Gastrocnemius medialis (tissue), 4 donors: Measurements from ENCODE around the gene SLC24A4. TPM values are rescaled to one million over a fixed set of nuclear protein-coding genes. Genes with fewer than 3 reads are reported as not detected.

ENCODE experiments used
- ATAC-seq, 2 donors: fragments of 150-250 bp; one replicate each; pipeline ENCODE4 v1.9.1; 2016
- DNase-seq, 2 donors: peaks; one replicate each; pipeline ENCODE4 v3.0.0-alpha.2; 2019
- H3K27ac ChIP-seq, 4 donors: fragments of 200-600 bp; sonication (generic); 1 replicate in 1 of 4; 2 replicates in 3 of 4; pipeline ENCODE4 v1.5.1; 2016 to 2018; ENCODE audit warnings: mild to moderate bottlenecking in 2 of 4, moderate library complexity in 1 of 4
- H3K27me3 ChIP-seq, 3 donors: fragments of 200-600 bp; sonication (generic) in 2 of 3; 1 replicate in 1 of 3; 2 replicates in 2 of 3; pipeline versions ENCODE4 v1.5.1 to v1.6.0; 2016 to 2019; ENCODE audit warnings: mild to moderate bottlenecking in 1 of 3, moderate library complexity in 1 of 3
- H3K36me3 ChIP-seq, 2 donors: fragments of 200-600 bp; sonication (generic) in 1 of 2; one replicate each; pipeline ENCODE4 v1.5.1; 2017 to 2018
- H3K4me1 ChIP-seq, 2 donors: fragments of 200-600 bp; sonication (generic) in 1 of 2; one replicate each; pipeline ENCODE4 v1.5.1; 2016 to 2017; ENCODE audit warnings: mild to moderate bottlenecking in 2 of 2
- H3K4me3 ChIP-seq, 4 donors: fragments of 200-600 bp; sonication (generic) in 3 of 4; 1 replicate in 1 of 4; 2 replicates in 3 of 4; pipeline ENCODE4 v1.5.1; 2016 to 2019; ENCODE audit warnings: mild to moderate bottlenecking in 2 of 4
- H3K9me3 ChIP-seq, 3 donors: fragments of 200-600 bp; sonication (generic) in 2 of 3; 1 replicate in 1 of 3; 2 replicates in 2 of 3; pipeline ENCODE4 v1.5.1; 2016 to 2019
- CTCF ChIP-seq, 5 experiments: fragments of 450-650 bp in 3 of 5; fragments of 200-600 bp in 2 of 5; sonication (generic) in 2 of 5; IDR thresholded peaks in 4 of 5; conservative IDR thresholded peaks in 1 of 5; 1 replicate in 4 of 5; 2 replicates in 1 of 5; pipeline ENCODE4 v1.5.1; 2016 to 2019; ENCODE audit warnings: antibody characterized with exemption in 5 of 5, mild to moderate bottlenecking in 3 of 5, moderate library complexity in 3 of 5
- POLR2A ChIP-seq, 2 donors: fragments of 450-650 bp; IDR thresholded peaks; one replicate each; pipeline ENCODE4 v1.6.1; 2017; ENCODE audit warnings: antibody characterized with exemption in 2 of 2, mild to moderate bottlenecking in 2 of 2, moderate library complexity in 2 of 2
- in situ Hi-C, 4 donors: fragments of 200-750 bp; cut with MboI; loops; one replicate each; pipeline versions ENCODE4 v1.15.0 to v1.8.0; 2017; ENCODE audit warnings: low sequenced_read_pairs in 4 of 4
- intact Hi-C: fragments of 100-400 bp; cut with DNase I; formaldehyde crosslinking; loops from one replicate; pipeline ENCODE4 v1.15.1; 2023; ENCODE audit warnings: low total_unique reads
- total RNA-seq, 4 donors: library from RNA; depleted of rRNA; stranded (reverse); fragments of >200 nt; gene quantifications; one replicate each; pipeline versions ENCODE4 v1.1.0 to v1.2.3, GENCODE V29; 2016

The SLC24A4 gene
- total RNA-seq, 4 donors from 2014 or later: 0.07 to 0.76 (median 0.50) TPM

- H3K27ac ChIP-seq: no peak overlapping the region
- H3K9me3 ChIP-seq: no peaks in the 10 kb centered on the region
- no peak for TF ChIP-seq CTCF (IDR thresholded peaks at IDR 0.05 in 4 of 5, conservative IDR thresholded peaks at IDR 0.05 in 1 of 5)
- no peak for TF ChIP-seq POLR2A (IDR thresholded peaks at IDR 0.05)
- H3K36me3 ChIP-seq: no peaks in the 10 kb centered on the region
- in situ Hi-C loops: no loop called here
- no peak overlapping the region for H3K4me3 ChIP-seq
- H3K27me3 ChIP-seq: peaks cover 0 to 2% (median 0%) of the 10 kb centered on the region in 3 donors
- intact Hi-C loops: no loop called here
- no peaks in the 10 kb centered on the region for H3K4me1 ChIP-seq
- DNase-seq (no peak), ATAC-seq (no peak)
These were observed 45.9 kb upstream of the SLC24A4 start for GRCh38 chr14:92277031-92277430.

- Histone ChIP-seq H3K4me3 (no peak overlapping the region), H3K27ac (no peak overlapping the region), H3K36me3 (no peaks in the 10 kb centered on the region), H3K27me3 (peaks cover 0 to 2% (median 0%) of the 10 kb centered on the region in 3 donors), H3K9me3 (no peaks in the 10 kb centered on the region), H3K4me1 (no peaks in the 10 kb centered on the region)
- no peak for ATAC-seq
- DNase-seq: no peak
- no peak for TF ChIP-seq POLR2A (IDR thresholded peaks at IDR 0.05)
- no peak for TF ChIP-seq CTCF (IDR thresholded peaks at IDR 0.05 in 4 of 5, conservative IDR thresholded peaks at IDR 0.05 in 1 of 5)
- in situ Hi-C loops (no loop called here), intact Hi-C loops (no loop called here)
These were observed 42.3 kb upstream of the SLC24A4 start for GRCh38 chr14:92280554-92281262.

GRCh38 chr14:92282669-92283068 lies 40.3 kb upstream of the SLC24A4 start:
- Histone ChIP-seq H3K27ac (no peak overlapping the region), H3K9me3 (no peaks in the 10 kb centered on the region), H3K27me3 (no peaks in the 10 kb centered on the region), H3K4me3 (no peak overlapping the region), H3K4me1 (no peaks in the 10 kb centered on the region), H3K36me3 (no peaks in the 10 kb centered on the region)
- intact Hi-C loops: no loop called here
- ATAC-seq: no peak
- no peak for TF ChIP-seq POLR2A (IDR thresholded peaks at IDR 0.05)
- no peak for TF ChIP-seq CTCF (IDR thresholded peaks at IDR 0.05 in 4 of 5, conservative IDR thresholded peaks at IDR 0.05 in 1 of 5)
- no peak for DNase-seq
- in situ Hi-C loops: no loop called here

- Histone ChIP-seq H3K27ac (no peak overlapping the region), H3K27me3 (no peaks in the 10 kb centered on the region), H3K4me1 (no peaks in the 10 kb centered on the region), H3K36me3 (no peaks in the 10 kb centered on the region), H3K9me3 (no peaks in the 10 kb centered on the region), H3K4me3 (no peak overlapping the region)
- in situ Hi-C loops (no loop called here), intact Hi-C loops (no loop called here)
- DNase-seq: no peak
- no peak for ATAC-seq
- no peak for TF ChIP-seq CTCF (IDR thresholded peaks at IDR 0.05 in 4 of 5, conservative IDR thresholded peaks at IDR 0.05 in 1 of 5)
- no peak for TF ChIP-seq POLR2A (IDR thresholded peaks at IDR 0.05)
These were observed 37.7 kb upstream of the SLC24A4 start for GRCh38 chr14:92285311-92285710.

GRCh38 chr14:92287987-92288386 lies 35.0 kb upstream of the SLC24A4 start:
- Histone ChIP-seq H3K27ac (no peak overlapping the region), H3K4me3 (no peak overlapping the region), H3K27me3 (no peaks in the 10 kb centered on the region), H3K9me3 (no peaks in the 10 kb centered on the region), H3K4me1 (no peaks in the 10 kb centered on the region), H3K36me3 (no peaks in the 10 kb centered on the region)
- no peak for ATAC-seq
- TF ChIP-seq CTCF (IDR thresholded peaks at IDR 0.05 in 4 of 5, conservative IDR thresholded peaks at IDR 0.05 in 1 of 5): no peak
- no peak for TF ChIP-seq POLR2A (IDR thresholded peaks at IDR 0.05)
- DNase-seq: no peak
- in situ Hi-C loops (no loop called here), intact Hi-C loops (no loop called here)
